Measurements from ENCODE around the gene GALR1. TPM values are rescaled to one million over a fixed set of nuclear protein-coding genes. Genes with fewer than 3 reads are reported as not detected.

Gene GALR1
- total RNA-seq, 6 experiments from 2014 or later, result not detected

- peaks cover 42% of the 10 kb centered on the region for H3K4me1 Mint-ChIP-seq (ENCODE audit: low read depth)
- H3K4me3 Mint-ChIP-seq, result no peak overlapping the region
- H3K27me3 Mint-ChIP-seq (ENCODE audit: insufficient read depth), result peaks cover 24% of the 10 kb centered on the region
- no peak for TF ChIP-seq CTCF (IDR thresholded peaks at IDR 0.05)
- no peaks in the 10 kb centered on the region for H3K36me3 Mint-ChIP-seq (ENCODE audit: low read depth)
- no peak for DNase-seq
- H3K27ac Mint-ChIP-seq, result no peak overlapping the region
- no peaks in the 10 kb centered on the region for H3K9me3 Mint-ChIP-seq
Measured at GRCh38 chr18:77205769-77206168, 43.9 kb upstream of the GALR1 start.

GRCh38 chr18:77206676-77207374 lies 42.8 kb upstream of the GALR1 start:
- H3K9me3 Mint-ChIP-seq, result no peaks in the 10 kb centered on the region
- peak; percentile 19 for DNase-seq
- TF ChIP-seq CTCF (IDR thresholded peaks at IDR 0.05), result no peak
- H3K36me3 Mint-ChIP-seq (ENCODE audit: low read depth), result no peaks in the 10 kb centered on the region
- peak overlapping the region; percentile 45; the same call in 1 of the 2 replicates for H3K27ac Mint-ChIP-seq
- peaks cover 45% of the 10 kb centered on the region for H3K4me1 Mint-ChIP-seq (ENCODE audit: low read depth)
- peaks cover 20% of the 10 kb centered on the region for H3K27me3 Mint-ChIP-seq (ENCODE audit: insufficient read depth)
- peak overlapping the region; percentile 20; the same call in 1 of the 2 replicates for H3K4me3 Mint-ChIP-seq

GRCh38 chr18:77207540-77207939 lies 42.1 kb upstream of the GALR1 start:
- Mint-ChIP-seq H3K4me3 (peak overlapping the region; percentile 65), H3K27me3 (ENCODE audit: insufficient read depth) (peaks cover 20% of the 10 kb centered on the region), H3K4me1 (ENCODE audit: low read depth) (peaks cover 46% of the 10 kb centered on the region), H3K27ac (peak overlapping the region; percentile 45; the same call in 1 of the 2 replicates), H3K9me3 (no peaks in the 10 kb centered on the region), H3K36me3 (ENCODE audit: low read depth) (no peaks in the 10 kb centered on the region)
- peak; percentile 56 for DNase-seq
- TF ChIP-seq CTCF (IDR thresholded peaks at IDR 0.05), result peak; percentile 80

- Mint-ChIP-seq H3K4me1 (ENCODE audit: low read depth) (peaks cover 46% of the 10 kb centered on the region), H3K9me3 (no peaks in the 10 kb centered on the region), H3K27me3 (ENCODE audit: insufficient read depth) (peaks cover 11% of the 10 kb centered on the region), H3K36me3 (ENCODE audit: low read depth) (no peaks in the 10 kb centered on the region), H3K4me3 (peak overlapping the region; percentile 81), H3K27ac (peak overlapping the region; percentile 38)
- TF ChIP-seq CTCF (IDR thresholded peaks at IDR 0.05), result no peak
- peak; percentile 25 for DNase-seq
Measured at GRCh38 chr18:77208964-77209363, 40.7 kb upstream of the GALR1 start.

- Mint-ChIP-seq H3K36me3 (ENCODE audit: low read depth) (no peaks in the 10 kb centered on the region), H3K9me3 (no peaks in the 10 kb centered on the region), H3K27ac (peak overlapping the region; percentile 38; the same call in 1 of the 2 replicates), H3K4me1 (ENCODE audit: low read depth) (peaks cover 46% of the 10 kb centered on the region), H3K4me3 (peak overlapping the region; percentile 81), H3K27me3 (ENCODE audit: insufficient read depth) (peaks cover 7% of the 10 kb centered on the region)
- no peak for TF ChIP-seq CTCF (IDR thresholded peaks at IDR 0.05)
- peak; percentile 36 for DNase-seq
Measured at GRCh38 chr18:77209587-77209986, 40.1 kb upstream of the GALR1 start.

All from HFFc6 (cell line).